IPS-18c (cell line): ENCODE results near the gene AGO3.

Experiments used
- H3K4me3 ChIP-seq: 2 replicates; pipeline ENCODE4 v1.7.0; 2013; ENCODE audit warnings: low read depth, mild to moderate bottlenecking, low read length, moderate library complexity; ENCODE audit not compliant: insufficient read depth
- H3K9me3 ChIP-seq: one replicate; pipeline ENCODE4 v1.6.1; 2013; ENCODE audit warnings: mild to moderate bottlenecking, low read length, moderate library complexity; ENCODE audit not compliant: control insufficient read depth, insufficient read depth

Gene AGO3

DNA sequence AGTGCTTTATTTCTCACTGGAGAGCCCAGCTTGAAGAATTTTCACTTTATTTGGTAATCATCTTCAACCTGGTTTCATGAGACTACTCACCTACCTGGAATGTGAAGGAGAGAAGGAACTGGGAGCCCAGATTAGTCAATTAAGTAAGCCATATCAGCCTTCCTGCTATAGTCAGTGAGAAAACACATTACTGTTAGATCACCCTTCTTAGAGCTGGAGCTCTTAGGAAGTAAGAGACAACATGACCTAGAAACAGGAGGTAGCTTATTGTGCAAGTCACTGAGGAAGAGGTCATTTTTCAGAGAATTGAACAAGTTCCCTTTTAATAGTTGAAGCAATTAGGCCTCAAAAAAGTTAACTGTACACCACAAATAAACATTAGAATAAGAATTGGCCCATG is 103.8 kb downstream of the AGO3 start:
- no peaks in the 10 kb centered on the region for H3K9me3 ChIP-seq
- H3K4me3 ChIP-seq = no peak overlapping the region

- Histone ChIP-seq H3K4me3 (no peak overlapping the region), H3K9me3 (no peaks in the 10 kb centered on the region)
Measured at GRCh38 chr1:36035154-36035553, 104.2 kb downstream of the AGO3 start.

- Histone ChIP-seq H3K9me3 (no peaks in the 10 kb centered on the region), H3K4me3 (no peak overlapping the region)
Measured at GRCh38 chr1:36040238-36040637, 109.3 kb downstream of the AGO3 start.

DNA sequence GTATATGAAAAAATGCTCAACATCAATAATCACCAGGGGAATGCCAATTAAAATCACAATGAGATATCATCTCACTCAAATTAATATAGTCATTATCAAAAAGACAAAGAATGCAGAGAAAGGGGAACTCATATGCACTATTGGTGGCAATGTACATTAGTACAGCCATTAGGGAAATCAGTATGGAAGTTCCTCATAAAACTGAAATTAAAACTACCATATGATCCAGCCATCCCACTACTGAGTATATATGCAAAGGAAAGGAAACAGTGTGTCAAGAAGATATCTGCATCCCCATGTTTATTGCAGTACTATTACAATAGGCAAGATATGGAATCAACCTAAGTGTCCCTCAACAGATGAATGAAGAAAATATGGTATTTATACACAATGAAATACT is 120.9 kb downstream of the AGO3 start:
- H3K9me3 ChIP-seq = no peaks in the 10 kb centered on the region
- H3K4me3 ChIP-seq = no peak overlapping the region

GRCh38 chr1:36053978-36054377 is 123.1 kb downstream of the AGO3 start:
- Histone ChIP-seq H3K9me3 (no peaks in the 10 kb centered on the region), H3K4me3 (no peak overlapping the region)

DNA sequence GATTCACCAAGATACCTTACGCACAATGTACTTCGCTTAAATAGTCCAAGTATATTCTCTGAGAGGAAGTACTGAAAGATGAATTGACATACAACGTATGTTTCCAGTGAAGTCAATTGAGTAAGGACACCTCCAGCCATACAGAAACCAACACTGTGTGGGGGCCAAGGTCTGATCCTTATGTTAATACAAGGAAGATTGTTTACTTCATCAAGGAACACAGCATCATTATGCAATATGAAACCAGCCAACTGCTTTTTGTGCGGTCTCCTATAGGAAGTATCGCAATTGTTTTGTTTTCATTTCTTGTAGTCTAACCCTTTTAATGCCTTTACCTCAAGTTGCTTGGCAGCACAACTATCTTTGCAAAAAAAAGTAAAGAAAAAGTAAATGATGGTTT is 124.8 kb downstream of the AGO3 start:
- Histone ChIP-seq H3K9me3 (no peaks in the 10 kb centered on the region), H3K4me3 (no peak overlapping the region)

DNA sequence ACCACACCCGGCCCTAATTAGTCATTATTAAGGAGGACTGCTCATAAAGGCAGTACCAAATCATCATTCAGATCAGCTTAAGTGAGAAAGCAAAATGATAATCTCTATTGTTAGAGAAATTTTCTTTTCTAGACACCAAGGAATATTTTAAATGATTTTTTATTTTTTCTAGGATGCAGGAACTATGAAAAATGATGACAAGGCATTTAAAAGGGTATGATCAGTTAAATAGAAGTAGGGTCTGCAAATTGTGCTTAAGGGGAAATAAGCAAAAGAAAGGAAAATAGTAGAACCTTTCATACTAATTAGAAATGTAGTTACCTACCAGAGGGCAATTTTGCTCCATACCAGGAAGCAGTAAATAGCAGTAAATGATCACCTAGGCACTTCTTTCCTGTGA is 131.4 kb downstream of the AGO3 start:
- Histone ChIP-seq H3K9me3 (no peaks in the 10 kb centered on the region), H3K4me3 (no peak overlapping the region)

DNA sequence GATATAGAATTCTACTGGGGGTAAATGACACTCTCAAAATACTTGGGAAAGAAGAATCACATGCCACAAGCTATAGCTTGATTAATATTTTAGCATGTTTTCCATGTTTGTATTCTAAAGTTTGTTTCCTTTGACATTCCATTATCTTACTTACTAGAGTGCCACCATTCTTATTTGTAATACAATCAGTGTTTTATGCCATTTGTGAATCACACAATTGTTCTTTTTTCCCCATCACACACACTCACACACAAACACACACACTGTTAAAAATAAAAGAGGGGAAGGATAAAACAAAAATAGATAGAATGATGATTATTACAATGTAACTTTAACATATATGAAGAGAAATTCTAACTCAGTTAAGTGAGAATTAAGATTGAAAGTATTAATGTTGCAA is 137.0 kb downstream of the AGO3 start:
- Histone ChIP-seq H3K4me3 (no peak overlapping the region), H3K9me3 (no peaks in the 10 kb centered on the region)

DNA sequence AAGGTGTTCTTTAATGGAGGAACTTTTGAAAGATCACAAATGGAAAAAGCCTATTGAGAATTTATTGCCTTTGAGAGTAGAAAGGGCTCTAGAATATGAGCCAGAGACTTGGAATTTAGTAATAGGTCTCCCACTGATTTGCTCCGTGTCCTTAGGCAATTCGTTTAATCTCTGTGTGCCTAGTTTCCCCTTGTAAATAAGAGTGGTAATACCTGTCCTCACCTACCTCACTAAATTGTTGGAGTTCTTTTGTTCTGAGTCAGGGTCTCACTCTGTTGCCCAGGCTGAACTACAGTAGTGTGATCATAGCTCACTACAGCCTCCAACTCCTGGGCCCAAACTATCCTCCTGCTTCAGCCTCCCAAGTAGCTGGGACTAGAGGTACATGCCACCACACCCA is 138.0 kb downstream of the AGO3 start:
- no peak overlapping the region for H3K4me3 ChIP-seq

GRCh38 chr1:36070349-36070748 is 139.4 kb downstream of the AGO3 start:
- Histone ChIP-seq H3K9me3 (no peaks in the 10 kb centered on the region), H3K4me3 (no peak overlapping the region)

More for the DNA sequence above, 138.0 kb downstream of the AGO3 start:
- no peaks in the 10 kb centered on the region for H3K9me3 ChIP-seq

DNA sequence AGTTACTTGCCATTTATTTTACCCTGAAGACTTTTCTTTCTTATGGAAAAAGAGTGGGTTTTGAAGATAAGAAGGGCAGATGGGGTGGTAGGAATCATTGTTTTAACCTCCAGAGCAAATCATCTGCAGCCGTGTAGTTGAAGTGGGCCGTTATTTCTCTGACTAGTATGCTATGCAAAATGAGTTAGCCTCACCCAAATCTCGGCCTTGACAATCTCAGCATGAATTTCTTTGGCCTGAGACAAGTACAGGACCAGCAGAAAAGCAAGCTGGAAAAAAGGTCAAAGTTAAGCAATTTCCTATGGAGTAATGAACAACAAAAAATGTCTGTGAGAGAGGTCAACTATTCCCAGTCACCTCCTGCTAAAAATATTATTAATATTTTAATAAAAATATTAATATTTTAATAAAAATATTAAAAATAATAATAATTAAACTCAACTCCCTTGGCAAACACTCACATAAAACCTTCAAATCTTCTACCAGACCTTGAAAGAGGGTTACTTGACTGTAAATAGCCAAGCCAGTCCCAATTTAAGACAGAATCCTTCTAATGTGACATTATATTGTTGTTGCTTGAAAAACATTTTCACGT is 146.2 kb downstream of the AGO3 start:
- no peak overlapping the region for H3K4me3 ChIP-seq
- H3K9me3 ChIP-seq = no peaks in the 10 kb centered on the region

DNA sequence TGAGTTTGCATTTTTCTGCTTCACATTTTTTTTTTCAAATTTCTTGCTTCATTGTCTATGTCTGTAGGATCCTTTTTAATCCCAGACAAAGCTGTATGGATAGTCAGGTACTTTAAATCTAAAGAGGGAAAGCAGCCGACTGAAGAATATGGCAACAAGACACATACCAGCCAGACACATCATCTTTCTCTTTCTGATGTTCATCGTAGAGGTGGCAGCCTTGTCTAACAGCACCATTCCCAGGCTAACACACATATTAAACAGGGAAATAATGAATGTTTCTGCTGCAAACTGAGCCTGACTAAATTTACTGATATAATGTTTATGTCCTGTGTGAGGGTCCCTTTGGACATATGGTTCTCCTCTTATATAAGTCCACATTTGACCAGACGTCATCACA is 149.3 kb downstream of the AGO3 start:
- Histone ChIP-seq H3K4me3 (no peak overlapping the region), H3K9me3 (no peaks in the 10 kb centered on the region)

- Histone ChIP-seq H3K4me3 (no peak overlapping the region), H3K9me3 (no peaks in the 10 kb centered on the region)
Measured at GRCh38 chr1:36080801-36081200, 149.9 kb downstream of the AGO3 start.

DNA sequence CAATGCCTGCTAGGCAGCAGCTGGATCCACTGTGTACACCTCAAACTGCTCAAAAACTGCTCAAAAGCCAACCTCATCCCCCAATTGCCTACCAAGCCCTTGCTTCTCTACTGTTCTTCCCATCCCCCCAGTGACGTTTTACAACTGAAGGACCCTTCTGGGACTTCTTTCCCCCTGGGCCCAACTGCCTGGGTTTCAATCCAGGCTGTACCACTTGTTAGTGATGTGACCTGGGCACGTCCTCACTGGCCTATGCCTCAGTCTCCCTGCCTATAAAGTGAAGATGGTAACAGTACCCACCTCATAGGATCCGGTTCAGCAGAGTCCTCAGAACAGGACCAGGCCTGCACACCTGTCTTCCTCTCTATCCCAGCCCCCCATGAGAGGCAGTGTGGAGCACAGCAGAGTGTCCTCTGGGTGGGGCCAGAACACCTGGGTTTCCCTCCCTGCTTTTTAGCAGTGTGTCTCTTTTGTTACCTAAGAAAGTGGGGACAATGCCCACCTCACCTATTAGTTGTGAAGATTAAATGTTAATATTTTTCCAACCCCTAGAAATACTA is 151.1 kb downstream of the AGO3 start:
- H3K4me3 ChIP-seq = no peak overlapping the region

GRCh38 chr1:36083219-36083618 is 152.3 kb downstream of the AGO3 start:
- Histone ChIP-seq H3K4me3 (no peak overlapping the region), H3K9me3 (no peaks in the 10 kb centered on the region)

More for the DNA sequence above, 151.1 kb downstream of the AGO3 start:
- no peaks in the 10 kb centered on the region for H3K9me3 ChIP-seq

DNA sequence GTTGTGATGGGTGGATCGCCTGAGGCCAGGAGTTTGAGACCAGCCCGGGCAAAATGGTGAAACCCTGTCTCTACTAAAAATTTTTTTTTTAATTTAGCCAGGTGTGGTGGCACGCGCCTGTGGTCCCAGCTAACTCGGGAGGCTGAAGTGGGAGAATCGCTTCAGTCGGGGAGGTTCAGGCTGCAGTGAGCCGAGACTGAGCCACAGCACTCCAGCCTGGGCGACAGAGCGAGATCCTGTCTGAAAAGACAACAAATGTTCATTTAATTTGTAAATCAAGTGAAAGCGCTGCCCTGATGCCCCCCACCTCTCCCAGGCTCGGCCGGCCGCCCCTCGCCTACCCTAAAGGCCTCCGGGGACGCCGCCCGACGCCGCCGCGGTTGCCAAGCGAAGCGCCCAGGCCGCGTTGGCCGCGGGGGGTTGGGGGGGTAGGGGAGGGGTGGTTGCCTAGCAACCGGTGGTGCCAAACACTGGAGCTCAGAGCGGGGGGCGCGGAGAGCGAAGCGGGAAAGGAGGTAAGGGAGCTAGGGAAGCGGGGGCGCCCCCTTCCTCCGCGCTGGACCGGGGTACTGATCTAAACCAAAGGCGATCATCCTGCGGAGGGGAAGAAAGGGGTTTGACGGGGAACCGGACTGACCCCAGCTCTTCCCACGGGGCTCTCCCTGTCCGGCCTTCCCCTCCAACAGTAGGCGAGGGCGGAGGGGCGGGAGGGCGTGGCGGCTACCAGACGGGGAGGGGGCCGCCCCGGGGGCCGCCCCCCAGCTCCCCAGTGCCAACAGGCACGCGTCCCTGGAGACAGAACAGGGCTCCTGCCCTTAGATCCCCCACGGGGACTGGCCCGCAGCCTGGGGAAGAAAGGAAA is 153.0 kb downstream of the AGO3 start, which contains the start of gene TEKT2:
Gene TEKT2, plus strand, starts transcription at position 460 of the 862 bp plus-strand sequence. CDS start 828 bp downstream, outside the sequence.
- Histone ChIP-seq H3K4me3 (peak within 1 kb of the TSS; percentile 65), H3K9me3 (no peaks in the 10 kb centered on the region)

- Histone ChIP-seq H3K9me3 (no peaks in the 10 kb centered on the region), H3K4me3 (peak overlapping the region; percentile 65)
Measured at GRCh38 chr1:36084497-36085115, 153.7 kb downstream of the AGO3 start.

GRCh38 chr1:36085126-36085525 is 154.2 kb downstream of the AGO3 start:
- Histone ChIP-seq H3K4me3 (no peak overlapping the region), H3K9me3 (no peaks in the 10 kb centered on the region)
